ENCODE results near the gene PAMR1.

DNA sequence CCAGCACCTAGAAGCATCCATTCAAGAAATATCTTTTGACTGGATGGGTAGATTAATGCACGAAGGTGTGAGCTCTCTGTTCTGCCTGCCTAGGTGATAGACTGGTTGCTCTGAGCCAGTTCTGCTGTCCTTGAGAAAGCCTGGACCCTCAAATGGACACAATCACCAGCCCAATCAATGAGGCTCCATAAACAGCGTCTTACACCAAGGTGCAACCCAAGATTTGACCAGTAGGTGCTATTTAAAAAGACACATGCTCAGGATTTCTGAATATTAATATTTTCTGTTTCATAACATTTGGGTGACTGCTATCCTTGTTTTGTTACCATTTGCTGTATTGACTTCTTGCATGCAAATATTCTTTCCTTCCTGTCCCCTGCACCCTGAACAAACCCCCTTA is 39.0 kb downstream of the PAMR1 start:
- TF ChIP-seq, protein P1, sequence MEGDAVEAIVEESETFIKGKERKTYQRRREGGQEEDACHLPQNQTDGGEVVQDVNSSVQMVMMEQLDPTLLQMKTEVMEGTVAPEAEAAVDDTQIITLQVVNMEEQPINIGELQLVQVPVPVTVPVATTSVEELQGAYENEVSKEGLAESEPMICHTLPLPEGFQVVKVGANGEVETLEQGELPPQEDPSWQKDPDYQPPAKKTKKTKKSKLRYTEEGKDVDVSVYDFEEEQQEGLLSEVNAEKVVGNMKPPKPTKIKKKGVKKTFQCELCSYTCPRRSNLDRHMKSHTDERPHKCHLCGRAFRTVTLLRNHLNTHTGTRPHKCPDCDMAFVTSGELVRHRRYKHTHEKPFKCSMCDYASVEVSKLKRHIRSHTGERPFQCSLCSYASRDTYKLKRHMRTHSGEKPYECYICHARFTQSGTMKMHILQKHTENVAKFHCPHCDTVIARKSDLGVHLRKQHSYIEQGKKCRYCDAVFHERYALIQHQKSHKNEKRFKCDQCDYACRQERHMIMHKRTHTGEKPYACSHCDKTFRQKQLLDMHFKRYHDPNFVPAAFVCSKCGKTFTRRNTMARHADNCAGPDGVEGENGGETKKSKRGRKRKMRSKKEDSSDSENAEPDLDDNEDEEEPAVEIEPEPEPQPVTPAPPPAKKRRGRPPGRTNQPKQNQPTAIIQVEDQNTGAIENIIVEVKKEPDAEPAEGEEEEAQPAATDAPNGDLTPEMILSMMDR (IDR thresholded peaks at IDR 0.05 in 4 of 5, conservative IDR thresholded peaks at IDR 0.05 in 1 of 5) = no peak
- no peak for TF ChIP-seq POLR2A (IDR thresholded peaks at IDR 0.05)
